Measurements from ENCODE around the gene KIAA0586. TPM values are rescaled to one million over a fixed set of nuclear protein-coding genes. Genes with fewer than 3 reads are reported as not detected.

Gene KIAA0586
- total and polyA plus RNA-seq, 10 of the 15 experiments (the other 5 are each of a cell fraction or from before 2014, with no cell fraction given): 7.1 to 27.6 (median 19.1) TPM

DNA sequence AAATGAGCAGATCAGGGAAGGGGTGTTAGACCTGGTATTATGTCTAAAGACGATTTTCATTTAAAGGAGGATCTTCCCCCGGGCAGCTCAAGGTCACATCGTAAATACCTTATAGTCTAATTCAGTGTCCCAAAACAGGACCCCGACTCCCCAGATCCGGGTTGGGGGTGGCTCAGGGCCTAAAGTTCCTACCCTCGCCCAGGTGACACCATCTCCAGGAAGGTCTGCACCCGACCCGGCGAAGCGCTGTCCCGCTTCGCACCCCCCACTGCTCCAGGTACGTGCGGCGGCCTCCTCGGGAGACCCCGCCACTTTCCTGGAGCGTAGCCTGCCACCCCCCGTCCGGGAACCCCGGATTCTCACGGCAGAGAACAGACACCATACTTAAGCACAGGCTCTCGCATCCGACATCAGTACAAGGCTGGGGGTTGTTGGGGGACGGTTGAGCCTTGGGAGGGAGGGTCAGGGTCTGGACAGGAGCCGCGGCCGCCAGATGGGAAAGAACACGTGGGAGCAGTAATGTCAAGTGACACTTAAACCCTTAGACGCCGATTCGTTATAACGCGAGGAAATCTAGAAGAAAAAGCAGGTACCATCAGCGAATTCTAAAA lies 744 bp upstream of the KIAA0586 start (continued):
- TF ChIP-seq, protein P1, sequence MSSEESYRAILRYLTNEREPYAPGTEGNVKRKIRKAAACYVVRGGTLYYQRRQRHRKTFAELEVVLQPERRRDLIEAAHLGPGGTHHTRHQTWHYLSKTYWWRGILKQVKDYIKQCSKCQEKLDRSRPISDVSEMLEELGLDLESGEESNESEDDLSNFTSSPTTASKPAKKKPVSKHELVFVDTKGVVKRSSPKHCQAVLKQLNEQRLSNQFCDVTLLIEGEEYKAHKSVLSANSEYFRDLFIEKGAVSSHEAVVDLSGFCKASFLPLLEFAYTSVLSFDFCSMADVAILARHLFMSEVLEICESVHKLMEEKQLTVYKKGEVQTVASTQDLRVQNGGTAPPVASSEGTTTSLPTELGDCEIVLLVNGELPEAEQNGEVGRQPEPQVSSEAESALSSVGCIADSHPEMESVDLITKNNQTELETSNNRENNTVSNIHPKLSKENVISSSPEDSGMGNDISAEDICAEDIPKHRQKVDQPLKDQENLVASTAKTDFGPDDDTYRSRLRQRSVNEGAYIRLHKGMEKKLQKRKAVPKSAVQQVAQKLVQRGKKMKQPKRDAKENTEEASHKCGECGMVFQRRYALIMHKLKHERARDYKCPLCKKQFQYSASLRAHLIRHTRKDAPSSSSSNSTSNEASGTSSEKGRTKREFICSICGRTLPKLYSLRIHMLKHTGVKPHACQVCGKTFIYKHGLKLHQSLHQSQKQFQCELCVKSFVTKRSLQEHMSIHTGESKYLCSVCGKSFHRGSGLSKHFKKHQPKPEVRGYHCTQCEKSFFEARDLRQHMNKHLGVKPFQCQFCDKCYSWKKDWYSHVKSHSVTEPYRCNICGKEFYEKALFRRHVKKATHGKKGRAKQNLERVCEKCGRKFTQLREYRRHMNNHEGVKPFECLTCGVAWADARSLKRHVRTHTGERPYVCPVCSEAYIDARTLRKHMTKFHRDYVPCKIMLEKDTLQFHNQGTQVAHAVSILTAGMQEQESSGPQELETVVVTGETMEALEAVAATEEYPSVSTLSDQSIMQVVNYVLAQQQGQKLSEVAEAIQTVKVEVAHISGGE (CRISPR knock-in tag; IDR thresholded peaks at IDR 0.05): no peak
- TF ChIP-seq TARDBP (IDR thresholded peaks at IDR 0.05; ENCODE audit: borderline replicate concordance): no peak
- TF ChIP-seq, protein P2, sequence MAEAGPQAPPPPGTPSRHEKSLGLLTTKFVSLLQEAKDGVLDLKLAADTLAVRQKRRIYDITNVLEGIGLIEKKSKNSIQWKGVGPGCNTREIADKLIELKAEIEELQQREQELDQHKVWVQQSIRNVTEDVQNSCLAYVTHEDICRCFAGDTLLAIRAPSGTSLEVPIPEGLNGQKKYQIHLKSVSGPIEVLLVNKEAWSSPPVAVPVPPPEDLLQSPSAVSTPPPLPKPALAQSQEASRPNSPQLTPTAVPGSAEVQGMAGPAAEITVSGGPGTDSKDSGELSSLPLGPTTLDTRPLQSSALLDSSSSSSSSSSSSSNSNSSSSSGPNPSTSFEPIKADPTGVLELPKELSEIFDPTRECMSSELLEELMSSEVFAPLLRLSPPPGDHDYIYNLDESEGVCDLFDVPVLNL (IDR thresholded peaks at IDR 0.05; ENCODE audit: low read depth, low read length): no peak
- TF ChIP-seq ZNF24 (IDR thresholded peaks at IDR 0.05): no peak
- TF ChIP-seq, protein P3, sequence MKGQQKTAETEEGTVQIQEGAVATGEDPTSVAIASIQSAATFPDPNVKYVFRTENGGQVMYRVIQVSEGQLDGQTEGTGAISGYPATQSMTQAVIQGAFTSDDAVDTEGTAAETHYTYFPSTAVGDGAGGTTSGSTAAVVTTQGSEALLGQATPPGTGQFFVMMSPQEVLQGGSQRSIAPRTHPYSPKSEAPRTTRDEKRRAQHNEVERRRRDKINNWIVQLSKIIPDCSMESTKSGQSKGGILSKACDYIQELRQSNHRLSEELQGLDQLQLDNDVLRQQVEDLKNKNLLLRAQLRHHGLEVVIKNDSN (IDR thresholded peaks at IDR 0.05; ENCODE audit: borderline replicate concordance, extremely low read length, insufficient read depth, low read depth, low read length): peak; percentile 76
- TF ChIP-seq CREB1 (IDR thresholded peaks at IDR 0.05; ENCODE audit: low read depth): no peak
- TF ChIP-seq JUNB (IDR thresholded peaks at IDR 0.05): no peak
- no peak for TF ChIP-seq KDM1A (IDR thresholded peaks at IDR 0.05; ENCODE audit: borderline replicate concordance)
- no peak for TF ChIP-seq IRF4 (IDR thresholded peaks at IDR 0.05; ENCODE audit: low read depth, low read length)
- TF ChIP-seq GABPA (IDR thresholded peaks at IDR 0.05; ENCODE audit: low read depth): no peak
- no peak for TF ChIP-seq NBN (IDR thresholded peaks at IDR 0.05)
- TF ChIP-seq BHLHE40 (IDR thresholded peaks at IDR 0.05; ENCODE audit: borderline replicate concordance in 1 of 2, low read depth in 2 of 2, low read length in 1 of 2): peak in 1 of 2 experiments; percentile 45; a peak in 1 of 4 replicates
- TF ChIP-seq SUZ12 (IDR thresholded peaks at IDR 0.05; ENCODE audit: unreplicated experiment): no peak
- TF ChIP-seq, protein P4, sequence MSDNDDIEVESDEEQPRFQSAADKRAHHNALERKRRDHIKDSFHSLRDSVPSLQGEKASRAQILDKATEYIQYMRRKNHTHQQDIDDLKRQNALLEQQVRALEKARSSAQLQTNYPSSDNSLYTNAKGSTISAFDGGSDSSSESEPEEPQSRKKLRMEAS (IDR thresholded peaks at IDR 0.05; ENCODE audit: low read depth, low read length): peak; percentile 85
- no peak for TF ChIP-seq YY1 (IDR thresholded peaks at IDR 0.05; ENCODE audit: low read depth, low read length)
- no peak for TF ChIP-seq MEF2A (IDR thresholded peaks at IDR 0.05; ENCODE audit: insufficient read depth, low read depth, low read length)
- TF ChIP-seq ZBTB4 (CRISPR knock-in tag; IDR thresholded peaks at IDR 0.05): no peak
- TF ChIP-seq NFYB (IDR thresholded peaks at IDR 0.05; ENCODE audit: insufficient read depth, low read depth, low read length): no peak
- no peak for TF ChIP-seq MTA3 (IDR thresholded peaks at IDR 0.05; ENCODE audit: borderline replicate concordance, low read length)
- TF ChIP-seq CHD4 (IDR thresholded peaks at IDR 0.05): no peak
- TF ChIP-seq KAT2A (conservative IDR thresholded peaks at IDR 0.05; ENCODE audit: control insufficient read depth, low read depth, low read length): no peak
- TF ChIP-seq CHD2 (IDR thresholded peaks at IDR 0.05; ENCODE audit: borderline replicate concordance, low read depth, low read length): no peak
- TF ChIP-seq SMC3 (IDR thresholded peaks at IDR 0.05; ENCODE audit: borderline replicate concordance, low read length): no peak

Measured in GM12878 (cell line).